GM19023 (cell line): ENCODE results near the gene TAF1A.

ENCODE experiments used
- ATAC-seq: cut with Tn5 transposase; IDR thresholded peaks from one replicate; pipeline ENCODE4 v1.9.1; 2021; ENCODE audit warnings: mild to moderate bottlenecking, moderate library complexity; ENCODE audit not compliant: unreplicated experiment

Gene TAF1A

GRCh38 chr1:222600281-222600680, 10.5 kb upstream of the TAF1A start:
- ATAC-seq, result no peak

DNA sequence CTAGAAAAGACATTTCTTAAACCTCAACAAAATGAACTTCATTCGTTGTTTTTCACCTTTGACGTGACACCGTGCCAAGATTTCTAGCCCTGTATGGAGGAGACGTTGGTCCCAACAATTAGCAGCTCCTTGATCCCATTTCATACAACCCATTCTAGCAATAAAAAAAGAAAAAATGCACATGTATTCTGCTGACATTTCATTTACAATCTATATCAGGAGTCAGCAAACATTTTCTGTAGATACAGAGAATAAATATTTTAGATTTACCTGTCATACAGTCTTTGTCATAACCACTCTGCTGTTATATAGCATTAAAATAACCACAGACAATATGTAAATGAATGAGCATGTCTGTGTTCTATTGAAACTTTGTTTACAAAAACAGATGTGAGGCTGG, 7.0 kb upstream of the TAF1A start:
- no peak for ATAC-seq

GRCh38 chr1:222594789-222595188, 5.1 kb upstream of the TAF1A start:
- ATAC-seq, result no peak

DNA sequence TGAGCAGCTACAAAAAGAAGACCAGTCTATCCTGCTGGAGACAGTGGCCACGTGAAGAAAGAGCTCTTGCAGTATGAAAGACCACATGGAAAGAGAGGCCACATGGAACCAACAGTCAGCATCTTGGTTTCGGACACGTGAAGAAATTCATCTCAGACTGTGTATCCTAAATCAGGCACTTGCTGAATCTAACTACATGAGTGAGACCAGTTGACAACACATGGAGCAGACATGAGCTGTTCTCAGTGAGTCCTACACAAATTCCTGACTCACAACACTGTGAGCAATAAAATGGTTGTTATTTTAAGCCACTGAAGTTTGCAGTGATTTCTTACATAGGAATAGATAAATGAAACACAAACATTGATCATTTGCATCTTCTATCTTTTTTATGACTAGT, 2.4 kb upstream of the TAF1A start:
- ATAC-seq, result no peak

GRCh38 chr1:222588135-222588534, 1.6 kb downstream of the TAF1A start:
- ATAC-seq, result no peak

- no peak for ATAC-seq
Measured at GRCh38 chr1:222586842-222587241, 2.9 kb downstream of the TAF1A start.

GRCh38 chr1:222583079-222583478, 6.7 kb downstream of the TAF1A start:
- peak; percentile 80 for ATAC-seq

GRCh38 chr1:222582099-222582774, 7.5 kb downstream of the TAF1A start:
- peak; percentile 51 for ATAC-seq

- ATAC-seq, result no peak
Measured at GRCh38 chr1:222579316-222579715, 10.4 kb downstream of the TAF1A start.

- no peak for ATAC-seq
Measured at GRCh38 chr1:222570837-222571236, 18.9 kb downstream of the TAF1A start.

- no peak for ATAC-seq
Measured at GRCh38 chr1:222561656-222562055, 28.1 kb downstream of the TAF1A start.

DNA sequence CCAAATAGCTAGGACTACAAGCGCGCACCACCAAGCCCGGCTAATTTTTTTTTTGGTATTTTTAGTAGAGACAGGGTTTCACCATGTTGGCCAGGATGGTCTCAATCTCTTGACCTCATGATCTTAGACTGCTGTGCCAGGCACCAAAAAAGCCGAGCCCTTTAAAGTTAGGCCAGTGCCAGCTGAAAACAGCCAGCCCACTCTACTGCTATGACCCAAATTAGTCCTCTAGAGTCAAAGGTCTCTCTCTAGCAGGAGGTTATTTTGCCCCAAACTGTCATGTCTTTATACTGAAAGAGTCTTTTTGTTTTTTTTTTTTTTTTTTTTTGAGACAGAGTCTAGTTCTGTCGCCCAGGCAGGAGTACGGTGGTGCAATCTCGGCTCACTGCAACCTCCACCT, 32.2 kb downstream of the TAF1A start:
- no peak for ATAC-seq

DNA sequence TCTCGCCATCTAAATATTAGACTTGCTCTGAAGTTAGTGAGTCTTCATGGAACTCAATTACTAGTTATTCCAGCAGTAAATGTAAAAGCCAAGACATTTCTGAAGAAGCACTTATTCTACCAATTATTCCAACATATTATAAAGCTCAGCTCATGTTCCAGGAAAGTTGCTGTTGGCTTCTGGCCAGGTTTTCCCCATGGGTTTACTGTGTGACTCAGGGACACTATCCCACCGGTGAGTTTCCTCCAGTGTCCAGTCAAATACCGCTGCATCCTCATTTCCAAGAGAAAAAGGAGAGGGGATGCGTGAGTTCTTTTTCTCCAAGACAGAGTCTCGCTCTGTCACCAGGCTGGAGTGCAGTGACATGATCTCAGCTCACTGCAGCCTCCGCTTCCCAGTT, 32.6 kb downstream of the TAF1A start:
- ATAC-seq, result no peak

DNA sequence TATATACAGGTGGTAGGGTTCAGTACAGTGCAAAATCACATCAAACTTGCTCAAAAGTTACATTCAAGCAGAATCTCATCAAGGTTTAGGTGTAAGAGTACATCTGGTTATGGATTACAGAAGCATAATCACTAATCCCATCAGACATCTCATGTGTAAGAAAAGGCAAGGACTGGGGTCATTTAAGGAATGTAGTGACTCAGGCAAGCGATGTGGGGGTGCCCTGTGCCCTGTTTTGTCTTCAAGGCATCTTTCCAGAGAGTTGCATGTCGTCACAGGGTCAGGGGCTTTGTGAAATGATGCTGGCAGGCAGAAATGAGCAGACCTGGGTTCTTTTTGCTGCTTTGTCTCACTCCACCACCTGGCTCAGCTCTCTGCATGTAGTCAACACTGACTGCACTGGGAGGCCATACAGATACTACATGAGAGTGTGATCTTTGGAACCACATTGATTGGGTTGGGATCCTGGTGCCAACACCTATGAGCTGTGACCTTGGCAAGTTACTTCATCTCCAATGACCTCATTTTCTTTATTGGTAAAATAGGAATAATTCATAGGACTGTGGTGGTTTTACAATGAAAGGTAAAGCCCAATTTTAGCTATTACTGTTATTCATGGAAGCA, 33.6 kb downstream of the TAF1A start:
- no peak for ATAC-seq

GRCh38 chr1:222554177-222554576, 35.6 kb downstream of the TAF1A start:
- ATAC-seq, result no peak

GRCh38 chr1:222552882-222553281, 36.9 kb downstream of the TAF1A start:
- ATAC-seq, result no peak

GRCh38 chr1:222547944-222548671, 41.6 kb downstream of the TAF1A start, which contains the start of gene HHIPL2:
Gene HHIPL2 (minus strand): TSS chr1:222548104. CDS start chr1:222548044, 60 bp downstream.
- ATAC-seq, result no peak

- no peak for ATAC-seq
Measured at GRCh38 chr1:222547260-222547614, 42.5 kb downstream of the TAF1A start.

GRCh38 chr1:222546548-222547259, 43.0 kb downstream of the TAF1A start:
- ATAC-seq, result no peak

DNA sequence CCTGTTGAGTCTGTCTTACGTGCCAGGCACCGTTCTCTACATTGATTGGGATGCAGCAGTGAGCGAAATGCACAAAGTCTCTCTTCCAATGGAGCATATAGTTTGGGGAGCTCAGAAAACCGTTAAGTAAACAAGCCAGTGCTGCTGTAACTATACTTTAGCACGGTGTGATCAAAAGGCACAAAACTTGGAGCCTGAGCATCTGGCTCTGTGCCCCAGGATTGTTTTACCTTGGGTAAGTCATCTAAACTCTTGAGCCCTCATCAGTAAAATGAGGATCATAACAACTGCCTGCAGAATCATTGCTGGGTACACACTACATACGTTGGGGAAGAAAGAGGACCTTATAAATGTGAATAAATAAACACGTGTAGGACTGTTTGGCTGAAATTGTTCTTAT, 43.6 kb downstream of the TAF1A start:
- ATAC-seq, result no peak

GRCh38 chr1:222543817-222544216, 45.9 kb downstream of the TAF1A start:
- no peak for ATAC-seq

- no peak for ATAC-seq
Measured at GRCh38 chr1:222540598-222540995, 49.1 kb downstream of the TAF1A start.
